K562 (cell line): ENCODE data around the gene SZT2. TPM values are rescaled to one million over a fixed set of nuclear protein-coding genes. Genes with fewer than 3 reads are reported as not detected.

Experiments used
- ATAC-seq: fragments of 200-7000 bp; cut with Tn5 transposase; 3 replicates; pipeline ENCODE4 v1.9.1; 2020; ENCODE audit warnings: moderate library complexity
- BruUV-seq: library from RNA; stranded (reverse); fragments of 400-500 nt; replicated peaks from 2 replicates; lab custom pipeline; 2021; lab: Mats Ljungman, UMichigan
- CTCF ChIA-PET: fragments of 300-600 bp; formaldehyde crosslinking; extraction: SDS; loops from one replicate; lab custom pipeline; 2021; ENCODE audit warnings: low intra/inter-chr PET ratio; lab: Yijun Ruan, JAX
- POLR2A ChIA-PET: fragments of 300-600, 350-650 bp; sonication (Branson Sonifier 250); formaldehyde crosslinking; extraction: SDS; loops from one replicate; lab custom pipeline; 2021; ENCODE audit warnings: antibody characterized with exemption, inconsistent platforms; lab: Yijun Ruan, JAX
- DNase-seq, 4 experiments: peaks; one replicate each; pipeline versions ENCODE4 v3.0.0 to v3.0.0-alpha.2; 2011 to 2018; ENCODE audit warnings: low spot score in 3 of 4, mixed read lengths in 3 of 4; ENCODE audit errors: extremely low read depth in 1 of 4
- FAIRE-seq: peaks from 2 replicates; lab custom pipeline; 2011; peaks lifted over from hg19 to GRCh38; lab: Jason Lieb, UNC
- H2AFZ ChIP-seq: 2 replicates; pipeline ENCODE4 v1.6.0; 2011; ENCODE audit warnings: low read depth, low read length, control low read depth, inconsistent platforms
- H3K27ac ChIP-seq: fragments of 200-600 bp; 3 replicates; pipeline ENCODE4 v1.8.0; 2011; ENCODE audit warnings: low read depth, mild to moderate bottlenecking, control low read depth, inconsistent platforms, low read length, moderate library complexity, mixed read lengths; ENCODE audit errors: extremely low read depth
- H3K27me3 ChIP-seq, 2 experiments: fragments of 300-600 bp in 1 of 2; 2 replicates in 1 of 2; 3 replicates in 1 of 2; pipeline versions ENCODE4 v1.6.0 to v1.8.0; 2011; ENCODE audit warnings: inconsistent platforms in 2 of 2, low read length in 2 of 2, mild to moderate bottlenecking in 1 of 2, mixed read lengths in 1 of 2, moderate library complexity in 1 of 2; ENCODE audit not compliant: control insufficient read depth in 2 of 2, insufficient read depth in 2 of 2
- H3K36me3 ChIP-seq: fragments of 300-600 bp; 3 replicates; pipeline ENCODE4 v1.8.0; 2011; ENCODE audit warnings: mild to moderate bottlenecking, low read length, inconsistent platforms; ENCODE audit not compliant: control insufficient read depth, insufficient read depth
- H3K4me1 ChIP-seq, 2 experiments: fragments of 200-600 bp in 1 of 2; replicated peaks in 1 of 2; 2 replicates in 1 of 2; 3 replicates in 1 of 2; pipeline versions ENCODE4 v1.5.1 to v1.8.0; 2011; ENCODE audit warnings: inconsistent platforms in 2 of 2, low read length in 2 of 2, mild to moderate bottlenecking in 1 of 2, mixed read lengths in 1 of 2, moderate library complexity in 1 of 2; ENCODE audit not compliant: control insufficient read depth in 2 of 2, insufficient read depth in 2 of 2
- H3K4me2 ChIP-seq: 2 replicates; pipeline ENCODE4 v1.6.1; 2011; ENCODE audit warnings: low read length, control low read depth, inconsistent platforms, mixed read lengths; ENCODE audit not compliant: insufficient read depth
- H3K4me3 ChIP-seq: fragments of 200-600 bp; sonication (generic), shearing (Covaris generic); 2 replicates; pipeline ENCODE4 v1.5.1; 2016; ENCODE audit warnings: control low read depth, inconsistent platforms
- H3K79me2 ChIP-seq: fragments of 200-600 bp; 3 replicates; pipeline ENCODE4 v1.8.0; 2011; ENCODE audit warnings: low read length, inconsistent platforms; ENCODE audit not compliant: control insufficient read depth, insufficient read depth
- H3K9ac ChIP-seq, 2 experiments: 2 replicates each; pipeline versions ENCODE4 v1.6.0 to v1.6.1; 2011; ENCODE audit warnings: low read depth in 2 of 2, low read length in 2 of 2, control low read depth in 1 of 2, inconsistent platforms in 1 of 2, mild to moderate bottlenecking in 1 of 2, mixed read lengths in 1 of 2; ENCODE audit not compliant: insufficient read depth in 1 of 2
- H3K9me1 ChIP-seq: one replicate; pipeline ENCODE4 v1.6.0; 2011; ENCODE audit warnings: inconsistent platforms, mild to moderate bottlenecking, low read length, moderate library complexity; ENCODE audit not compliant: control insufficient read depth, insufficient read depth
- H3K9me3 ChIP-seq: replicated peaks from 2 replicates; pipeline ENCODE4 v1.5.1; 2011; ENCODE audit warnings: low read depth, low read length, inconsistent platforms; ENCODE audit not compliant: control insufficient read depth, insufficient read depth
- H4K20me1 ChIP-seq: replicated peaks from 2 replicates; pipeline ENCODE4 v1.6.1; 2011; ENCODE audit warnings: low read length, inconsistent platforms, mixed read lengths; ENCODE audit not compliant: control insufficient read depth, insufficient read depth
- BCOR ChIP-seq: fragments of 450-650 bp; IDR thresholded peaks from 2 replicates; pipeline ENCODE4 v1.6.1; 2016
- CBFA2T3 ChIP-seq: fragments of 450-650 bp; IDR thresholded peaks from 2 replicates; pipeline ENCODE4 v1.6.1; 2017
- CBX3 ChIP-seq, 2 experiments: IDR thresholded peaks; 1 replicate in 1 of 2; 2 replicates in 1 of 2; pipeline ENCODE4 v1.6.1; 2012; ENCODE audit warnings: inconsistent platforms in 2 of 2, low read length in 2 of 2, borderline replicate concordance in 1 of 2, control low read depth in 1 of 2
- EGR1 ChIP-seq: fragments of 450-650 bp; conservative IDR thresholded peaks from 2 replicates; pipeline ENCODE4 v1.6.1; 2017; ENCODE audit warnings: mild to moderate bottlenecking
- NR4A1 ChIP-seq, 2 experiments: fragments of 250-450 bp in 1 of 2; fragments of 450-650 bp in 1 of 2; sonication (Bioruptor Pico) in 1 of 2; IDR thresholded peaks; 2 replicates each; pipeline versions ENCODE4 v1.4.0 to v1.6.1; 2016 to 2020; ENCODE audit warnings: mild to moderate bottlenecking in 2 of 2, missing compliant biosample characterization in 1 of 2, missing genetic modification characterization in 1 of 2, moderate library complexity in 1 of 2
- OTX1 ChIP-seq: fragments of 450-650 bp; formaldehyde crosslinking; IDR thresholded peaks from 2 replicates; pipeline ENCODE4 v1.4.0; 2022; ENCODE audit warnings: mild to moderate bottlenecking
- PCBP2 ChIP-seq: fragments of 200-400 bp; formaldehyde crosslinking; IDR thresholded peaks from 2 replicates; pipeline ENCODE4 v1.6.1; 2018; ENCODE audit warnings: low read length, low read depth, mild to moderate bottlenecking, moderate library complexity; ENCODE audit not compliant: poor library complexity, severe bottlenecking
- RBM25 ChIP-seq: fragments of 200-400 bp; formaldehyde crosslinking; IDR thresholded peaks from 2 replicates; pipeline ENCODE4 v1.6.1; 2018; ENCODE audit warnings: low read length, low read depth, moderate library complexity; ENCODE audit not compliant: severe bottlenecking
- ZNF140 ChIP-seq: fragments of 250-450 bp; sonication (Bioruptor Pico); IDR thresholded peaks from 2 replicates; pipeline ENCODE4 v1.8.0; 2021; ENCODE audit warnings: moderate library complexity, mild to moderate bottlenecking, inconsistent platforms
- ZNF24 ChIP-seq: fragments of 450-650 bp; IDR thresholded peaks from 2 replicates; pipeline ENCODE4 v1.6.1; 2016
- ZNF75A ChIP-seq: fragments of 450-650 bp; formaldehyde crosslinking; IDR thresholded peaks from 2 replicates; pipeline ENCODE4 v1.4.0; 2020; ENCODE audit warnings: mild to moderate bottlenecking
- WGBS: fragments of 100-300 bp; shearing (Covaris generic); methylation state at CpG from one replicate; pipeline ENCODE4 v1.1.6; 2016; ENCODE audit warnings: low coverage, mixed read lengths; ENCODE audit not compliant: insufficient coverage; ENCODE audit errors: missing lambda C conversion rate; 5-methylcytosine and 5-hydroxymethylcytosine counted together
- in situ Hi-C: fragments of 300-500 bp; cut with MboI; formaldehyde crosslinking; loops from 4 replicates; pipeline ENCODE4 v1.15.0; 2018; ENCODE audit warnings: inconsistent platforms, mixed read lengths
- intact Hi-C: fragments of 100-400 bp; cut with micrococcal nuclease; formaldehyde crosslinking; loops from 2 replicates; pipeline ENCODE4 v1.14.2; 2022
- polyA plus RNA-seq, 8 experiments: library from polyadenylated mRNA; depleted of rRNA in 4 of 8; stranded (reverse) in 5 of 8; unstranded in 3 of 8; fragments of >200 nt; fragmentation: Nextera tagmentation in 2 of 8; fragmentation: Illumina TruSeq in 1 of 8; extraction: Ambion mirVana in 2 of 8; extraction: Trizol in 1 of 8; gene quantifications; 2 replicates each; pipeline versions ENCODE4 v1.2.1 to v1.2.3, GENCODE V29; 2011 to 2014; ENCODE audit warnings: inconsistent platforms in 1 of 8, missing spikeins in 1 of 8
- total RNA-seq, 7 experiments: library from RNA; depleted of rRNA in 6 of 7; stranded (reverse); fragments of >200 nt in 6 of 7; fragmentation: Illumina TruSeq in 2 of 7; extraction: Trizol in 2 of 7; gene quantifications; 2 replicates each; pipeline versions ENCODE4 v1.2.1 to v1.2.3, GENCODE V29; 2011 to 2021; ENCODE audit warnings: low replicate concordance in 1 of 7
- TF ChIP-seq, protein P1 (sequence below): fragments of 200-800 bp; sonication (Bioruptor generic); IDR thresholded peaks from 2 replicates; pipeline ENCODE4 v1.6.1; 2016; ENCODE audit warnings: missing genetic modification characterization, missing compliant biosample characterization
- TF ChIP-seq, protein P2 (sequence below): sonication (generic); formaldehyde crosslinking; IDR thresholded peaks from 2 replicates; pipeline ENCODE4 v1.8.1; 2022; ENCODE audit warnings: missing genetic modification reagents

Gene SZT2
- total and polyA plus RNA-seq, 9 of the 15 experiments (the other 6 are each of a cell fraction or from before 2014, with no cell fraction given), result 0.88 to 31.0 (median 12.8) TPM

DNA sequence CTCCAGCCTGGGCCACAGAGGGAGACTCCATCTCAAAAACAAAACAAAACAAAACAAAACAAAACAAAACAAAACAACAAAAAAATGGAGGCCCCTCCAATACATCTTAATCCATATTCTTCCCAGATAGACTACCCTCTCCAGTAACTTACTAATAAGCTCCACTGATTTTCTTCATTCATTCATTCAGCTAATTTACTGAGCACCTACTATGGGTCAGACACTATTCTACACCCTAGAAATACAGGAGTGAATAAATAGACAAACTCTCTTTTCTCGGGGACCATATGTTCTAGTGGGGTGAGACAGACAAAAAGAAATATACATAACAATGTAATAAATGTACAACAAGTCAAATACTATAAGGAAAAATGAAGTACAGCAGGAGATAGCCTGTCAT, 38.7 kb upstream of the SZT2 start:
- FAIRE-seq (no peak), DNase-seq (no peak)
- Histone ChIP-seq H3K36me3 (no peaks in the 10 kb centered on the region), H3K9me3 (no peaks in the 10 kb centered on the region), H3K4me2 (no peak overlapping the region), H4K20me1 (no peaks in the 10 kb centered on the region), H3K9ac (no peak overlapping the region), H3K4me1 (peaks cover 0 to 13% of the 10 kb centered on the region in 2 experiments; a peak in 3 of 5 replicates), H3K9me1 (no peaks in the 10 kb centered on the region), H3K79me2 (no peaks in the 10 kb centered on the region), H2AFZ (no peak overlapping the region)
- no TSS peak for BruUV-seq
- intact Hi-C loops, result no loop called here
- CTCF ChIA-PET, result no interaction called here
- in situ Hi-C loops, result no loop called here
- 0 out of 2 replicates have a peak, but pooled peaks have one; percentile 11 for TF ChIP-seq BCOR
- TF ChIP-seq, protein P1, sequence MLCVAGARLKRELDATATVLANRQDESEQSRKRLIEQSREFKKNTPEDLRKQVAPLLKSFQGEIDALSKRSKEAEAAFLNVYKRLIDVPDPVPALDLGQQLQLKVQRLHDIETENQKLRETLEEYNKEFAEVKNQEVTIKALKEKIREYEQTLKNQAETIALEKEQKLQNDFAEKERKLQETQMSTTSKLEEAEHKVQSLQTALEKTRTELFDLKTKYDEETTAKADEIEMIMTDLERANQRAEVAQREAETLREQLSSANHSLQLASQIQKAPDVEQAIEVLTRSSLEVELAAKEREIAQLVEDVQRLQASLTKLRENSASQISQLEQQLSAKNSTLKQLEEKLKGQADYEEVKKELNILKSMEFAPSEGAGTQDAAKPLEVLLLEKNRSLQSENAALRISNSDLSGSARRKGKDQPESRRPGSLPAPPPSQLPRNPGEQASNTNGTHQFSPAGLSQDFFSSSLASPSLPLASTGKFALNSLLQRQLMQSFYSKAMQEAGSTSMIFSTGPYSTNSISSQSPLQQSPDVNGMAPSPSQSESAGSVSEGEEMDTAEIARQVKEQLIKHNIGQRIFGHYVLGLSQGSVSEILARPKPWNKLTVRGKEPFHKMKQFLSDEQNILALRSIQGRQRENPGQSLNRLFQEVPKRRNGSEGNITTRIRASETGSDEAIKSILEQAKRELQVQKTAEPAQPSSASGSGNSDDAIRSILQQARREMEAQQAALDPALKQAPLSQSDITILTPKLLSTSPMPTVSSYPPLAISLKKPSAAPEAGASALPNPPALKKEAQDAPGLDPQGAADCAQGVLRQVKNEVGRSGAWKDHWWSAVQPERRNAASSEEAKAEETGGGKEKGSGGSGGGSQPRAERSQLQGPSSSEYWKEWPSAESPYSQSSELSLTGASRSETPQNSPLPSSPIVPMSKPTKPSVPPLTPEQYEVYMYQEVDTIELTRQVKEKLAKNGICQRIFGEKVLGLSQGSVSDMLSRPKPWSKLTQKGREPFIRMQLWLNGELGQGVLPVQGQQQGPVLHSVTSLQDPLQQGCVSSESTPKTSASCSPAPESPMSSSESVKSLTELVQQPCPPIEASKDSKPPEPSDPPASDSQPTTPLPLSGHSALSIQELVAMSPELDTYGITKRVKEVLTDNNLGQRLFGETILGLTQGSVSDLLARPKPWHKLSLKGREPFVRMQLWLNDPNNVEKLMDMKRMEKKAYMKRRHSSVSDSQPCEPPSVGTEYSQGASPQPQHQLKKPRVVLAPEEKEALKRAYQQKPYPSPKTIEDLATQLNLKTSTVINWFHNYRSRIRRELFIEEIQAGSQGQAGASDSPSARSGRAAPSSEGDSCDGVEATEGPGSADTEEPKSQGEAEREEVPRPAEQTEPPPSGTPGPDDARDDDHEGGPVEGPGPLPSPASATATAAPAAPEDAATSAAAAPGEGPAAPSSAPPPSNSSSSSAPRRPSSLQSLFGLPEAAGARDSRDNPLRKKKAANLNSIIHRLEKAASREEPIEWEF (CRISPR knock-in tag), result no peak
- TF ChIP-seq CBFA2T3, result no peak
- TF ChIP-seq NR4A1 (CRISPR knock-in tag; IDR thresholded peaks at IDR 0.05), result no peak
- TF ChIP-seq NR4A1 (tag; IDR thresholded peaks at IDR 0.05), result no peak
- peak; percentile 88 for TF ChIP-seq ZNF24
- peak; percentile 7 for TF ChIP-seq RBM25
- TF ChIP-seq EGR1, result no peak
- no peak for TF ChIP-seq CBX3 (IDR thresholded peaks at IDR 0.05; ENCODE audit: borderline replicate concordance in 1 of 2, low read length in 2 of 2)
- no peak for TF ChIP-seq PCBP2
- no peak for TF ChIP-seq ZNF75A (CRISPR knock-in tag)
- peak; percentile 10; the same call in 1 of the 2 replicates for TF ChIP-seq ZNF140
- no peak for TF ChIP-seq OTX1 (CRISPR knock-in tag)
- TF ChIP-seq, protein P2, sequence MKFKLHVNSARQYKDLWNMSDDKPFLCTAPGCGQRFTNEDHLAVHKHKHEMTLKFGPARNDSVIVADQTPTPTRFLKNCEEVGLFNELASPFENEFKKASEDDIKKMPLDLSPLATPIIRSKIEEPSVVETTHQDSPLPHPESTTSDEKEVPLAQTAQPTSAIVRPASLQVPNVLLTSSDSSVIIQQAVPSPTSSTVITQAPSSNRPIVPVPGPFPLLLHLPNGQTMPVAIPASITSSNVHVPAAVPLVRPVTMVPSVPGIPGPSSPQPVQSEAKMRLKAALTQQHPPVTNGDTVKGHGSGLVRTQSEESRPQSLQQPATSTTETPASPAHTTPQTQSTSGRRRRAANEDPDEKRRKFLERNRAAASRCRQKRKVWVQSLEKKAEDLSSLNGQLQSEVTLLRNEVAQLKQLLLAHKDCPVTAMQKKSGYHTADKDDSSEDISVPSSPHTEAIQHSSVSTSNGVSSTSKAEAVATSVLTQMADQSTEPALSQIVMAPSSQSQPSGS (CRISPR knock-in tag), result no peak
- TF ChIP-seq, all 486 proteins: peak for 4
- Histone ChIP-seq H3K4me3 (no peak overlapping the region), H3K27me3 (no peaks in the 10 kb centered on the region), H3K27ac (no peak overlapping the region)
- WGBS, result 59% methylated on average over 1 of the region's 1 CpG
- no peak for ATAC-seq
- POLR2A ChIA-PET, result interaction anchor here (1.2 kb wide), 1 partner anchor 13 kb away, joined by 4 read pairs; no protein-coding TSS in a partner anchor
